Spinal cord (tissue), 10 donors: ENCODE results near the gene GRAP. TPM values are rescaled to one million over a fixed set of nuclear protein-coding genes. Genes with fewer than 3 reads are reported as not detected.
"Not testable (repeated sequence)": the region's sequence is repeated elsewhere in the genome, so short reads cannot be mapped to it uniquely, and the experiment has no call there.

ENCODE experiments used
- DNase-seq, 6 donors: peaks; one replicate each; pipeline versions ENCODE4 v3.0.0 to v3.0.0-alpha.2; 2013 to 2015; ENCODE audit warnings: low spot score in 6 of 6, low read depth in 4 of 6
- H3K27ac ChIP-seq: one replicate; pipeline ENCODE4 v1.5.1; 2013; ENCODE audit warnings: low read depth, low read length, control low read depth
- H3K27me3 ChIP-seq: one replicate; pipeline ENCODE4 v1.6.1; 2013; ENCODE audit warnings: low read length; ENCODE audit not compliant: control insufficient read depth, insufficient read depth
- H3K36me3 ChIP-seq: one replicate; pipeline ENCODE4 v1.6.1; 2013; ENCODE audit warnings: low read length; ENCODE audit not compliant: control insufficient read depth, insufficient read depth
- H3K4me1 ChIP-seq: one replicate; pipeline ENCODE4 v1.6.1; 2013; ENCODE audit warnings: low read length; ENCODE audit not compliant: control insufficient read depth, insufficient read depth
- H3K4me3 ChIP-seq: one replicate; pipeline ENCODE4 v1.5.1; 2013; ENCODE audit warnings: low read depth, low read length, control low read depth
- H3K9me3 ChIP-seq: one replicate; pipeline ENCODE4 v1.6.1; 2013; ENCODE audit warnings: low read length; ENCODE audit not compliant: control insufficient read depth, insufficient read depth
- WGBS: methylation state at CpG from one replicate; pipeline ENCODE4 v1.1.5; 2013; ENCODE audit warnings: missing lambda C conversion rate; ENCODE audit not compliant: insufficient coverage; 5-methylcytosine and 5-hydroxymethylcytosine counted together
- polyA plus RNA-seq, 2 donors: library from polyadenylated mRNA; unstranded; fragments of 120-200 nt; gene quantifications; one replicate each; pipeline ENCODE4 v1.2.1, GENCODE V29; 2013; ENCODE audit not compliant: insufficient read length in 2 of 2
- total RNA-seq, 2 donors: library from RNA; depleted of rRNA in 1 of 2; stranded (reverse); fragments of 120-200 nt in 1 of 2; fragments of >200 nt in 1 of 2; gene quantifications; one replicate each; pipeline versions ENCODE4 v1.2.3 to v1.2.4, GENCODE V29; 2013 to 2014
- donor health status: healthy.

Gene GRAP
- total and polyA plus RNA-seq, 4 donors = 3.7 to 6.5 (median 5.3) TPM

- WGBS = no CpG with 5 or more reads among the region's 34 CpGs
Measured at GRCh38 chr17:19070318-19071168, 23.8 kb upstream of the GRAP start.

GRCh38 chr17:19064378-19064777 lies 17.6 kb upstream of the GRAP start:
- not testable (repeated sequence) for H3K27ac ChIP-seq, H3K4me1 ChIP-seq, H3K4me3 ChIP-seq, H3K36me3 ChIP-seq, H3K9me3 ChIP-seq, H3K27me3 ChIP-seq
- peak in 2 of 6 donors; percentile 3 to 52 for DNase-seq
- no CpG with 5 or more reads among the region's 17 CpGs for WGBS

More at GRCh38 chr17:19070318-19071168, 23.8 kb upstream of the GRAP start:
- H3K4me1 ChIP-seq, H3K27me3 ChIP-seq, H3K36me3 ChIP-seq, H3K27ac ChIP-seq, H3K9me3 ChIP-seq, H3K4me3 ChIP-seq, DNase-seq: not testable (repeated sequence)

GRCh38 chr17:19063326-19063956 lies 16.7 kb upstream of the GRAP start:
- not testable (repeated sequence) for H3K4me3 ChIP-seq, H3K36me3 ChIP-seq, DNase-seq, H3K4me1 ChIP-seq, H3K27me3 ChIP-seq, H3K9me3 ChIP-seq, H3K27ac ChIP-seq
- no CpG with 5 or more reads among the region's 44 CpGs for whole genome bisulfite sequencing

- H3K4me1 ChIP-seq, DNase-seq, H3K4me3 ChIP-seq, H3K27me3 ChIP-seq, H3K9me3 ChIP-seq, H3K27ac ChIP-seq, H3K36me3 ChIP-seq: not testable (repeated sequence)
- WGBS = no CpG with 5 or more reads among the region's 20 CpGs
Measured at GRCh38 chr17:19062718-19063325, 16.1 kb upstream of the GRAP start.

- H3K27ac ChIP-seq, H3K4me3 ChIP-seq, H3K27me3 ChIP-seq, DNase-seq, H3K4me1 ChIP-seq, H3K9me3 ChIP-seq, H3K36me3 ChIP-seq: not testable (repeated sequence)
- WGBS = no CpG with 5 or more reads among the region's 51 CpGs
Measured at GRCh38 chr17:19062009-19062717, 15.4 kb upstream of the GRAP start.

GRCh38 chr17:19055447-19055846 lies 8.7 kb upstream of the GRAP start:
- not testable (repeated sequence) for H3K27ac ChIP-seq, H3K4me3 ChIP-seq, DNase-seq, H3K27me3 ChIP-seq, H3K9me3 ChIP-seq, H3K36me3 ChIP-seq, H3K4me1 ChIP-seq
- WGBS = no CpG with 5 or more reads among the region's 12 CpGs

- H3K36me3 ChIP-seq, H3K27ac ChIP-seq, H3K4me1 ChIP-seq, H3K27me3 ChIP-seq, DNase-seq, H3K9me3 ChIP-seq, H3K4me3 ChIP-seq: not testable (repeated sequence)
- WGBS = no CpG with 5 or more reads among the region's 7 CpGs
Measured at GRCh38 chr17:19048826-19049225, 2.1 kb upstream of the GRAP start.

- not testable (repeated sequence) for H3K4me1 ChIP-seq, H3K9me3 ChIP-seq, H3K4me3 ChIP-seq, H3K27me3 ChIP-seq, DNase-seq, H3K27ac ChIP-seq, H3K36me3 ChIP-seq
- no CpG with 5 or more reads among the region's 7 CpGs for WGBS
Measured at GRCh38 chr17:19047510-19047909, 753 bp upstream of the GRAP start.

GRCh38 chr17:19044643-19045042 lies 2.1 kb downstream of the GRAP start:
- not testable (repeated sequence) for H3K9me3 ChIP-seq, H3K4me3 ChIP-seq, H3K36me3 ChIP-seq, H3K4me1 ChIP-seq, H3K27ac ChIP-seq, DNase-seq, H3K27me3 ChIP-seq
- WGBS = no CpG with 5 or more reads among the region's 9 CpGs
